H1 (cell line): ENCODE results near the gene SH3BGRL. TPM values are rescaled to one million over a fixed set of nuclear protein-coding genes. Genes with fewer than 3 reads are reported as not detected.

Experiments used
- EGR1 ChIP-seq: IDR thresholded peaks from 2 replicates; pipeline ENCODE4 v1.6.1; 2011; ENCODE audit warnings: low read depth, low read length, borderline replicate concordance
- SP1 ChIP-seq: IDR thresholded peaks from 2 replicates; pipeline ENCODE4 v1.6.1; 2011; ENCODE audit warnings: low read depth, low read length
- SRF ChIP-seq: IDR thresholded peaks from 2 replicates; pipeline ENCODE4 v1.6.1; 2011; ENCODE audit warnings: mild to moderate bottlenecking, low read depth, low read length, moderate library complexity
- polyA plus RNA-seq, 7 experiments: library from polyadenylated mRNA; depleted of rRNA in 3 of 7; stranded (reverse) in 5 of 7; unstranded in 2 of 7; fragments of >200 nt in 5 of 7; fragments of 200-250 nt in 2 of 7; gene quantifications; 1 replicate in 5 of 7; 2 replicates in 1 of 7; 4 replicates in 1 of 7; pipeline versions ENCODE4 v1.2.1 to v1.2.3, GENCODE V29; 2011 to 2013; ENCODE audit warnings: missing spikeins in 2 of 7, mixed read lengths in 2 of 7
- total RNA-seq: library from RNA; stranded (reverse); fragmentation: NEBNext Ultra II Directional; extraction: Animal tissue kit (Norgen Biotek cat#: 25700); gene quantifications from 2 replicates; pipeline ENCODE4 v1.2.1, GENCODE V29; 2021
- TF ChIP-seq, protein P1 (sequence below): fragments of 300-600 bp; sonication (generic); IDR thresholded peaks from 2 replicates; pipeline ENCODE4 v1.7.1; 2012; ENCODE audit warnings: low read length, moderate library complexity, mild to moderate bottlenecking, inconsistent platforms; ENCODE audit not compliant: insufficient replicate concordance

SH3BGRL gene
- total and polyA plus RNA-seq, 2 of the 8 experiments (the other 6 are each of a cell fraction or from before 2014, with no cell fraction given) = 36.3 to 49.6 TPM

GRCh38 chrX:81338924-81339323, 137.0 kb downstream of the SH3BGRL start (continued):
- TF ChIP-seq, protein P1, sequence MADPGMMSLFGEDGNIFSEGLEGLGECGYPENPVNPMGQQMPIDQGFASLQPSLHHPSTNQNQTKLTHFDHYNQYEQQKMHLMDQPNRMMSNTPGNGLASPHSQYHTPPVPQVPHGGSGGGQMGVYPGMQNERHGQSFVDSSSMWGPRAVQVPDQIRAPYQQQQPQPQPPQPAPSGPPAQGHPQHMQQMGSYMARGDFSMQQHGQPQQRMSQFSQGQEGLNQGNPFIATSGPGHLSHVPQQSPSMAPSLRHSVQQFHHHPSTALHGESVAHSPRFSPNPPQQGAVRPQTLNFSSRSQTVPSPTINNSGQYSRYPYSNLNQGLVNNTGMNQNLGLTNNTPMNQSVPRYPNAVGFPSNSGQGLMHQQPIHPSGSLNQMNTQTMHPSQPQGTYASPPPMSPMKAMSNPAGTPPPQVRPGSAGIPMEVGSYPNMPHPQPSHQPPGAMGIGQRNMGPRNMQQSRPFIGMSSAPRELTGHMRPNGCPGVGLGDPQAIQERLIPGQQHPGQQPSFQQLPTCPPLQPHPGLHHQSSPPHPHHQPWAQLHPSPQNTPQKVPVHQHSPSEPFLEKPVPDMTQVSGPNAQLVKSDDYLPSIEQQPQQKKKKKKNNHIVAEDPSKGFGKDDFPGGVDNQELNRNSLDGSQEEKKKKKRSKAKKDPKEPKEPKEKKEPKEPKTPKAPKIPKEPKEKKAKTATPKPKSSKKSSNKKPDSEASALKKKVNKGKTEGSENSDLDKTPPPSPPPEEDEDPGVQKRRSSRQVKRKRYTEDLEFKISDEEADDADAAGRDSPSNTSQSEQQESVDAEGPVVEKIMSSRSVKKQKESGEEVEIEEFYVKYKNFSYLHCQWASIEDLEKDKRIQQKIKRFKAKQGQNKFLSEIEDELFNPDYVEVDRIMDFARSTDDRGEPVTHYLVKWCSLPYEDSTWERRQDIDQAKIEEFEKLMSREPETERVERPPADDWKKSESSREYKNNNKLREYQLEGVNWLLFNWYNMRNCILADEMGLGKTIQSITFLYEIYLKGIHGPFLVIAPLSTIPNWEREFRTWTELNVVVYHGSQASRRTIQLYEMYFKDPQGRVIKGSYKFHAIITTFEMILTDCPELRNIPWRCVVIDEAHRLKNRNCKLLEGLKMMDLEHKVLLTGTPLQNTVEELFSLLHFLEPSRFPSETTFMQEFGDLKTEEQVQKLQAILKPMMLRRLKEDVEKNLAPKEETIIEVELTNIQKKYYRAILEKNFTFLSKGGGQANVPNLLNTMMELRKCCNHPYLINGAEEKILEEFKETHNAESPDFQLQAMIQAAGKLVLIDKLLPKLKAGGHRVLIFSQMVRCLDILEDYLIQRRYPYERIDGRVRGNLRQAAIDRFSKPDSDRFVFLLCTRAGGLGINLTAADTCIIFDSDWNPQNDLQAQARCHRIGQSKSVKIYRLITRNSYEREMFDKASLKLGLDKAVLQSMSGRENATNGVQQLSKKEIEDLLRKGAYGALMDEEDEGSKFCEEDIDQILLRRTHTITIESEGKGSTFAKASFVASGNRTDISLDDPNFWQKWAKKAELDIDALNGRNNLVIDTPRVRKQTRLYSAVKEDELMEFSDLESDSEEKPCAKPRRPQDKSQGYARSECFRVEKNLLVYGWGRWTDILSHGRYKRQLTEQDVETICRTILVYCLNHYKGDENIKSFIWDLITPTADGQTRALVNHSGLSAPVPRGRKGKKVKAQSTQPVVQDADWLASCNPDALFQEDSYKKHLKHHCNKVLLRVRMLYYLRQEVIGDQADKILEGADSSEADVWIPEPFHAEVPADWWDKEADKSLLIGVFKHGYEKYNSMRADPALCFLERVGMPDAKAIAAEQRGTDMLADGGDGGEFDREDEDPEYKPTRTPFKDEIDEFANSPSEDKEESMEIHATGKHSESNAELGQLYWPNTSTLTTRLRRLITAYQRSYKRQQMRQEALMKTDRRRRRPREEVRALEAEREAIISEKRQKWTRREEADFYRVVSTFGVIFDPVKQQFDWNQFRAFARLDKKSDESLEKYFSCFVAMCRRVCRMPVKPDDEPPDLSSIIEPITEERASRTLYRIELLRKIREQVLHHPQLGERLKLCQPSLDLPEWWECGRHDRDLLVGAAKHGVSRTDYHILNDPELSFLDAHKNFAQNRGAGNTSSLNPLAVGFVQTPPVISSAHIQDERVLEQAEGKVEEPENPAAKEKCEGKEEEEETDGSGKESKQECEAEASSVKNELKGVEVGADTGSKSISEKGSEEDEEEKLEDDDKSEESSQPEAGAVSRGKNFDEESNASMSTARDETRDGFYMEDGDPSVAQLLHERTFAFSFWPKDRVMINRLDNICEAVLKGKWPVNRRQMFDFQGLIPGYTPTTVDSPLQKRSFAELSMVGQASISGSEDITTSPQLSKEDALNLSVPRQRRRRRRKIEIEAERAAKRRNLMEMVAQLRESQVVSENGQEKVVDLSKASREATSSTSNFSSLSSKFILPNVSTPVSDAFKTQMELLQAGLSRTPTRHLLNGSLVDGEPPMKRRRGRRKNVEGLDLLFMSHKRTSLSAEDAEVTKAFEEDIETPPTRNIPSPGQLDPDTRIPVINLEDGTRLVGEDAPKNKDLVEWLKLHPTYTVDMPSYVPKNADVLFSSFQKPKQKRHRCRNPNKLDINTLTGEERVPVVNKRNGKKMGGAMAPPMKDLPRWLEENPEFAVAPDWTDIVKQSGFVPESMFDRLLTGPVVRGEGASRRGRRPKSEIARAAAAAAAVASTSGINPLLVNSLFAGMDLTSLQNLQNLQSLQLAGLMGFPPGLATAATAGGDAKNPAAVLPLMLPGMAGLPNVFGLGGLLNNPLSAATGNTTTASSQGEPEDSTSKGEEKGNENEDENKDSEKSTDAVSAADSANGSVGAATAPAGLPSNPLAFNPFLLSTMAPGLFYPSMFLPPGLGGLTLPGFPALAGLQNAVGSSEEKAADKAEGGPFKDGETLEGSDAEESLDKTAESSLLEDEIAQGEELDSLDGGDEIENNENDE = no peak
- no peak for TF ChIP-seq EGR1
- TF ChIP-seq SRF = no peak
- no peak for TF ChIP-seq SP1
